Left ventricle myocardium inferior (tissue), 1 donor: Measurements from ENCODE around the gene FAM171A2. TPM values are rescaled to one million over a fixed set of nuclear protein-coding genes. Genes with fewer than 3 reads are reported as not detected.
A peak's percentile ranks its signal among the peaks of the same experiment; 100 is the strongest.
"Not testable (repeated sequence)": the region's sequence is repeated elsewhere in the genome, so short reads cannot be mapped to it uniquely, and the experiment has no call there.

Source experiments
- DNase-seq: peaks from one replicate; pipeline ENCODE4 v3.0.0-alpha.2; 2020
- H3K27ac ChIP-seq: fragments of 200-600 bp; replicated peaks from 2 replicates; pipeline ENCODE4 v1.8.0; 2021
- H3K27me3 ChIP-seq: fragments of 200-600 bp; 2 replicates; pipeline ENCODE4 v1.8.0; 2021; ENCODE audit warnings: low read depth
- H3K36me3 ChIP-seq: fragments of 200-600 bp; 2 replicates; pipeline ENCODE4 v1.8.0; 2021
- H3K4me1 ChIP-seq: fragments of 200-600 bp; 2 replicates; pipeline ENCODE4 v1.8.0; 2021
- H3K4me3 ChIP-seq: fragments of 200-600 bp; 2 replicates; pipeline ENCODE4 v1.8.0; 2021; ENCODE audit warnings: mild to moderate bottlenecking, moderate library complexity
- H3K9me3 ChIP-seq: fragments of 200-600 bp; replicated peaks from 2 replicates; pipeline ENCODE4 v1.8.0; 2021
- intact Hi-C: fragments of 100-400 bp; cut with micrococcal nuclease; formaldehyde crosslinking; loops from one replicate; pipeline ENCODE4 v1.11.0; 2022
- total RNA-seq: library from RNA; stranded (reverse); fragmentation: NEBNext Ultra II Directional; extraction: Animal tissue kit (Norgen Biotek cat#: 25700); gene quantifications from one replicate; pipeline ENCODE4 v1.2.1, GENCODE V29; 2021
- TF ChIP-seq, protein P1 (sequence below): fragments of 200-600 bp; IDR thresholded peaks from 2 replicates; pipeline ENCODE4 v1.8.0; 2021; ENCODE audit warnings: antibody characterized with exemption, mild to moderate bottlenecking, borderline replicate concordance
- donor health status: DM: no; HTN: yes; CAD: no; lungs with severe emphysema.

Gene FAM171A2
- total RNA-seq, 1 donor from 2014 or later: 0.55 TPM

DNA sequence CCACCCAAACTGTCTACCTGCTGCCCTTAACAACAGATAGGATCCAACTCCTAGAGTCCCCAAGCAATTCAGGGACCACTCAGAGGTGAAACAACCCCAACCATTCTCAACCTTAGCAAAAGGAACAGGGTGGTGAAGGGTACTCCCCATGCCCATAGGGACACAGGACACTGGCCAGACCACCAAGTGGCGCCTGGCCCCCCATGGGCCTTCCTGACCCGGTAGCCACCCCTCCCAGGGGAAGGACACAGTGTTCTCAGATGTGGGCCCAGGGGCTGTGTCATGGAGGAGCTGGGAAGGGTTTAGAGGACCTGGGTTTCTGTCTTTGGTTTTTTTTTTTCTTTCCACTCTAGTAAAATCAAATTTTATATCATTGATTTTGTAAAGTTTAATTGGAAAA is 29.3 kb downstream of the FAM171A2 start:
- no peak overlapping the region for H3K4me3 ChIP-seq
- H3K27ac ChIP-seq: no peak overlapping the region
- H3K4me1 ChIP-seq: peaks cover 21% of the 10 kb centered on the region
- intact Hi-C loops: loop anchor here (5.0 kb wide), 1 partner anchor 122 kb away; no protein-coding TSS in a partner anchor
- H3K36me3 ChIP-seq: no peaks in the 10 kb centered on the region
- TF ChIP-seq, protein P1, sequence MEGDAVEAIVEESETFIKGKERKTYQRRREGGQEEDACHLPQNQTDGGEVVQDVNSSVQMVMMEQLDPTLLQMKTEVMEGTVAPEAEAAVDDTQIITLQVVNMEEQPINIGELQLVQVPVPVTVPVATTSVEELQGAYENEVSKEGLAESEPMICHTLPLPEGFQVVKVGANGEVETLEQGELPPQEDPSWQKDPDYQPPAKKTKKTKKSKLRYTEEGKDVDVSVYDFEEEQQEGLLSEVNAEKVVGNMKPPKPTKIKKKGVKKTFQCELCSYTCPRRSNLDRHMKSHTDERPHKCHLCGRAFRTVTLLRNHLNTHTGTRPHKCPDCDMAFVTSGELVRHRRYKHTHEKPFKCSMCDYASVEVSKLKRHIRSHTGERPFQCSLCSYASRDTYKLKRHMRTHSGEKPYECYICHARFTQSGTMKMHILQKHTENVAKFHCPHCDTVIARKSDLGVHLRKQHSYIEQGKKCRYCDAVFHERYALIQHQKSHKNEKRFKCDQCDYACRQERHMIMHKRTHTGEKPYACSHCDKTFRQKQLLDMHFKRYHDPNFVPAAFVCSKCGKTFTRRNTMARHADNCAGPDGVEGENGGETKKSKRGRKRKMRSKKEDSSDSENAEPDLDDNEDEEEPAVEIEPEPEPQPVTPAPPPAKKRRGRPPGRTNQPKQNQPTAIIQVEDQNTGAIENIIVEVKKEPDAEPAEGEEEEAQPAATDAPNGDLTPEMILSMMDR: no peak
- H3K9me3 ChIP-seq: no peaks in the 10 kb centered on the region
- no peak for DNase-seq
- peaks cover 8% of the 10 kb centered on the region for H3K27me3 ChIP-seq

- Histone ChIP-seq H3K4me1 (peaks cover 15% of the 10 kb centered on the region), H3K27me3 (peaks cover 8% of the 10 kb centered on the region), H3K4me3 (no peak overlapping the region), H3K27ac (no peak overlapping the region), H3K9me3 (no peaks in the 10 kb centered on the region), H3K36me3 (no peaks in the 10 kb centered on the region)
- no peak for DNase-seq
- TF ChIP-seq, protein P1: no peak
- intact Hi-C loops: loop anchor here (5.0 kb wide), 1 partner anchor 121 kb away; no protein-coding TSS in a partner anchor
These were observed 30.3 kb downstream of the FAM171A2 start for GRCh38 chr17:44333371-44333770.

GRCh38 chr17:44331249-44331760 is 32.3 kb downstream of the FAM171A2 start:
- no peaks in the 10 kb centered on the region for H3K9me3 ChIP-seq
- H3K27me3 ChIP-seq: peaks cover 1% of the 10 kb centered on the region
- DNase-seq: no peak
- H3K4me1 ChIP-seq: peaks cover 18% of the 10 kb centered on the region
- no peak overlapping the region for H3K4me3 ChIP-seq
- H3K27ac ChIP-seq: peak overlapping the region; percentile 47
- intact Hi-C loops: loop anchor here (5.0 kb wide), 1 partner anchor 119 kb away; no protein-coding TSS in a partner anchor
- H3K36me3 ChIP-seq: no peaks in the 10 kb centered on the region
- TF ChIP-seq, protein P1: peak; percentile 85

GRCh38 chr17:44330263-44330662 is 33.4 kb downstream of the FAM171A2 start:
- not testable (repeated sequence) for H3K36me3 ChIP-seq, H3K27ac ChIP-seq, H3K27me3 ChIP-seq, H3K4me3 ChIP-seq, H3K9me3 ChIP-seq, DNase-seq
- intact Hi-C loops: loop anchor here (5.0 kb wide), 1 partner anchor 118 kb away; no protein-coding TSS in a partner anchor
- peaks cover 28% of the 10 kb centered on the region for H3K4me1 ChIP-seq

DNA sequence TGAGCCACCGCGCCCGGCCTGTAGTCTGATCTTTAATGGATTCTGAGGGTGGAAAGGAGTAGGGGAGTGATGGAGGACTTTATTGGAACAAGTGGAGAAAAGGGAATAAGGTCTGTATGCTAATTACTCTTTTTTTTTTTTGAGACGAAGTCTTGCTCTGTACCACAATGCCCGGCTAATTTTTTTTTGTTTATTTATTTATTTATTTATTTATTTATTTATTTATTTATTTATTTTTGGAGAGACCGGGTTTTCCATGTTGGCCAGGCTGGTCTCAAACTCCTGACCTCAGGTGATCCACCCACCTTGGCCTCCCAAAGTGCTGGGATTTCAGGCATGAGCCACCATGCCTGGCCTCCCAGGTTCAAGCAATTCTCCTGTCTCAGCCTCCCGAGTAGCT is 34.1 kb downstream of the FAM171A2 start:
- H3K27me3 ChIP-seq, H3K4me3 ChIP-seq, H3K9me3 ChIP-seq, H3K36me3 ChIP-seq, DNase-seq, H3K27ac ChIP-seq, intact Hi-C loops: not testable (repeated sequence)
- peaks cover 33% of the 10 kb centered on the region for H3K4me1 ChIP-seq

DNA sequence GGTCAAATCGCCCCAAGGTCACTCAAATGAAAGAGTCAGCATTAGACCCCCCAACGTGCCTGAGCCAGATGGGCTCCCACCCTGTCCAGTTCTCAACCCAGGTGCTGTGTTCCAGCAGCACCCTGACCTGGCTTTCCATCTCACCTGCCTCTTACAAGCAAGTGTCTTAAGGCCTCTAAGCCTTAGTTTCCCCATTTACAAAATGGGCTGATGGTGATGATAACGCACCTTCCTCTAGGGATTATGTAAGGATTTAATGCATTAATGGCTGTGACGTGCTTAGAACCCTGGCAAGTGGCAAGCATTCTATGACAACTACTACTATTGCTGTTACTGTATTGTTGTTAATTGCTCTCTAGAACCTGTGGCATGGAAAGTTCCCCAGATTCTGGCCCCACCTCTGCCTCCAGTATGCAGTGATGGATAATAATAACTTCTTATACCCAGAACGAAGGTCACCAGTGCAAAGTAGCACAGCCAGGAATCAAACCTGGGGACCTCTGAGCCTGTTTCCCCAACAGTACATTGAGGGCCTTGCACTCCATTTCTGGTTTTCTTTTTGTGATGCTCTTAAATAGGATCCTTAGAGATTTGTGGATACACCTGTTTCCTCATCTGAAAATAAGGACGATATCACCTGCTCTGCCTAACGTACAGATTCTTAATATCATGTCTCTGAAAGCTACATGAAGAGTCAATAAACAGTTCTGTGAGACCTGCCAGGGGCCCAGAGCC is 35.8 kb downstream of the FAM171A2 start:
- Histone ChIP-seq H3K4me3 (no peak overlapping the region), H3K27ac (peak overlapping the region; percentile 96), H3K4me1 (peaks cover 50% of the 10 kb centered on the region), H3K36me3 (no peaks in the 10 kb centered on the region), H3K27me3 (no peaks in the 10 kb centered on the region), H3K9me3 (no peaks in the 10 kb centered on the region)
- TF ChIP-seq, protein P1: no peak
- intact Hi-C loops: no loop called here
- DNase-seq: no peak
